Activated naive CD4-positive, alpha-beta T cell treated with anti-CD3 and anti-CD28 coated beads for 36 hours (primary cell): ENCODE measurements around the gene C11orf65. TPM values are rescaled to one million over a fixed set of nuclear protein-coding genes. Genes with fewer than 3 reads are reported as not detected.

ENCODE experiments used
- CTCF ChIA-PET: fragments of 350-600 bp; sonication (Branson Sonifier 250); formaldehyde crosslinking; loops from one replicate; lab custom pipeline; 2021; ENCODE audit warnings: antibody characterized with exemption; lab: Charles Lee
- DNase-seq: peaks from one replicate; pipeline ENCODE4 v3.0.0-alpha.2; 2020
- H3K27ac Mint-ChIP-seq: one replicate; pipeline ENCODE4 v1.8.0; 2021; ENCODE audit warnings: mild to moderate bottlenecking, mixed read lengths
- H3K27me3 Mint-ChIP-seq: one replicate; pipeline ENCODE4 v1.8.0; 2021; ENCODE audit warnings: low read depth, mixed read lengths
- H3K36me3 Mint-ChIP-seq: one replicate; pipeline ENCODE4 v1.8.0; 2021; ENCODE audit warnings: low read depth, mixed read lengths
- H3K4me1 Mint-ChIP-seq: one replicate; pipeline ENCODE4 v1.8.0; 2021; ENCODE audit warnings: low read depth, mixed read lengths
- H3K4me3 Mint-ChIP-seq: one replicate; pipeline ENCODE4 v1.8.0; 2021; ENCODE audit warnings: mild to moderate bottlenecking, moderate library complexity, mixed read lengths
- H3K9me3 Mint-ChIP-seq: one replicate; pipeline ENCODE4 v1.8.0; 2021; ENCODE audit warnings: mixed read lengths
- intact Hi-C: fragments of 100-400 bp; cut with micrococcal nuclease; formaldehyde crosslinking; loops from one replicate; pipeline ENCODE4 v1.15.1; 2023
- total RNA-seq, 2 experiments: library from RNA; stranded (reverse); gene quantifications; one replicate each; pipeline ENCODE4 v1.2.3, GENCODE V29; 2021

Gene C11orf65
- total RNA-seq, 2 experiments from 2014 or later = 2.2 to 3.1 TPM

DNA sequence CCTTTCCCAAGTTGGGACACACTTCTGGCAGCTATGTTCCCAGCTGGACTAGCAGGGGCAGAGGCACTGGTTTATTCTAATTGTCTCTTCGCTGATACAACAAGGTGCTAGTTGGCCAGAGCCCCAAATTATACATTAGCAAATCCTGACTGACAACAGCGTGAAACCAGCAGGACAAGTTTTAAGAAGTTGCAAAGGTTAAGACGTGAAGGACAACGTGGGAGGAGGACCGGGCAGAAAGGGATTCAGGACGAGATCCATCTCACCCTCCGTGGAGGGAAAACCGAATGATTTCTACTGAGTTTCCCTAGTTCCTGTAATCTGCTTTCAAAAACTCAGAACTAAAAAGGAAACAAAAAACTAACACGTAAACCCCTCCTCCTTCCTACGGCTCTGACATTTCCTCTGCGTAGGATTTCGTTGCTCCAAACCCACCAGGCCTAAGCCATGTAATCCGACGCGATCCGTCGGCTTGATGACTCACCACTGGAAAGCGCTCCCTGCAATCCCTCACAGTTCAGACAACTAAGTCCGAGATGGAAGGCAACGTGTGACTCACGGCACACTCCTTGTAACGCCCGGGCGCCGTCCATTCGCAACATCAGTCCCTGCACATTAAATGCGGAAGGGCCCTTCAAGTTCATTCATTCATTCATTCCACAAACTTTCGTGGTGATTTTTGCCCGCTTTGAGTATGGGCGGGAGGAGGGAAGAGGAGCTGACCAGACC is 30.2 kb upstream of the C11orf65 start:
- H3K36me3 Mint-ChIP-seq = no peaks in the 10 kb centered on the region
- CTCF ChIA-PET = interaction anchor here (0.5 kb wide), 1 partner anchor 171 kb away, joined by 5 read pairs; no protein-coding TSS in a partner anchor
- peaks cover 16% of the 10 kb centered on the region for H3K4me1 Mint-ChIP-seq
- peak overlapping the region; percentile 92 for H3K27ac Mint-ChIP-seq
- H3K9me3 Mint-ChIP-seq = no peaks in the 10 kb centered on the region
- peak overlapping the region; percentile 85 for H3K4me3 Mint-ChIP-seq
- H3K27me3 Mint-ChIP-seq = no peaks in the 10 kb centered on the region
- peak; percentile 84 for DNase-seq
- intact Hi-C loops = loop anchor here (1.0 to 10.0 kb wide), 11 partner anchors 30 to 1043 kb away; partner anchors contain the start of genes ACAT1, C11orf65, CWF19L2 and EXPH5

DNA sequence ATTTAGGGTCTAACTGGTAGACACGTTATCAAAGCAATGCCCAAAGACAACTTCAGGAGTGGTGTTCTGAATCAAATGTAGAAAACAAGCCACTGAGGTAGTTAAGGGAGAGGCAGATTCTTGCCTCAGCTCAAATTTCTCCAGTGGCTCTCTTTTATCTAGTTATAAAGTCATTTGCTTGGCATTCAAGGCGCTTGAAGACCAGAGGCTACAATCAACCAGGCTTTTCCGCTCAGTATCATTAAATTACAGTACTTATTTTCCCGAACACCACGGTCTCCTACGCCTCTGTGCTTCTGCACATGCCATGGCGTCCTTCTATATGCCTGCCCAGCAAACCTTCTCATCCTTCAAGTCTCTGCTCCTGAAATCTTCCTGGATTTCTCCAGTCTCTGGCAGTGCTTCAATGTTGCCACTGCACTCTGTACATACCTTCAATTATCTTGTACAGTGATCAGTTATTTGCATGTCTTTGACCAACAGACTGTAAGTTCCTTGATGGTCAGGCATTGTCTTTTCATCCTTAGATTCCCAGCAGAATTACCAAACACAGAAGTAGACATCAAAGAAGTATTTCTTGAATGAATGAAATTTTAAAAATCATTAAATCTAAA is 29.4 kb upstream of the C11orf65 start:
- H3K27ac Mint-ChIP-seq = peak overlapping the region; percentile 92
- no peaks in the 10 kb centered on the region for H3K36me3 Mint-ChIP-seq
- intact Hi-C loops = loop anchor here (1.0 to 10.0 kb wide), 11 partner anchors 29 to 1042 kb away; partner anchors contain the start of genes ACAT1, C11orf65, CWF19L2 and EXPH5
- H3K27me3 Mint-ChIP-seq = no peaks in the 10 kb centered on the region
- no peaks in the 10 kb centered on the region for H3K9me3 Mint-ChIP-seq
- H3K4me3 Mint-ChIP-seq = peak overlapping the region; percentile 85
- no peak for DNase-seq
- peaks cover 16% of the 10 kb centered on the region for H3K4me1 Mint-ChIP-seq
- CTCF ChIA-PET = interaction anchor here (0.6 kb wide), 1 partner anchor 488 kb away, joined by 3 read pairs; the partner anchor contains the start of gene CUL5

DNA sequence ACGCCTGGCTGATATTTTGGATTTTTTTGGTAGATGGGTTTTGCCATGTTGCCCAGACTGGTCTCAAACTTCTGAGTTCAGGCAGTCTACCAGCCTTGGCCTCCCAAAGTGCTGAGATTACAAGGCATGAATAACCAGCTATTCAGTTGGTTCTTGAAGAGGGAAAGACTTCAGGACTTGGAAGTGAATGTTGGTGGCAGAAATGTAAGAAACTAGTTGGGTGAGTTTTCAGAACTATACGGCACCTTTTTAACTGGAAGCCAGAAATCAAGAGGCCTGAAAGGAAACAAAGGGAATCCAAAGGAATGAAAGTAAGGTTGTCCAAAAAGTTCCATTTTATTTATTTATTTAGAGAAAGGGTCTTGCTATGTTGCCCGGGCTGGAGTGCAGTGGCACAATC is 28.0 kb upstream of the C11orf65 start:
- H3K27me3 Mint-ChIP-seq = no peaks in the 10 kb centered on the region
- H3K27ac Mint-ChIP-seq = no peak overlapping the region
- H3K4me3 Mint-ChIP-seq = no peak overlapping the region
- intact Hi-C loops = loop anchor here (5.0 to 10.0 kb wide), 3 partner anchors 481 to 1041 kb away; partner anchors contain the start of gene CWF19L2
- no peaks in the 10 kb centered on the region for H3K9me3 Mint-ChIP-seq
- CTCF ChIA-PET = interaction anchor here (0.7 kb wide), 1 partner anchor 153 kb away, joined by 4 read pairs; no protein-coding TSS in a partner anchor
- peaks cover 16% of the 10 kb centered on the region for H3K4me1 Mint-ChIP-seq
- no peaks in the 10 kb centered on the region for H3K36me3 Mint-ChIP-seq
- no peak for DNase-seq

DNA sequence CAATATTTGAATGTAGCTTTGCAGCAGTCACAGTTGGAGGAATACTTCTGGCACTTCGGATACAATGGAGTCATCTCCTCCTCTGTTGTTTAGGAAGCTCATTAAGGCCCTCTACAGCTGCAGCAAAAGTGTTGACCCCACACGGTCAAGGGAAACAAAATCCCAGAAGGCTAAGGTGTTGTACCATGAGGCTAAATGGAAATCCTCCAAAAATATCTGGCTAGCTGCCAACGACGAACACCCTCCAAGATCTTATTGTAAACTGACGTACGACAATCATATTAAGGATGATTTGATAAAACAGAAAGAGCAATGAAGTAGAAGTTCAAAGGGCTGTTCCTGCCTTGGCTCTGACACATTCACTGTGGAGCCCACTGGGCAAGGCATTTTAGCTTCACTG is 26.9 kb upstream of the C11orf65 start:
- CTCF ChIA-PET = interaction anchor here (0.5 kb wide), 1 partner anchor 393 kb away, joined by 3 read pairs; no protein-coding TSS in a partner anchor
- Mint-ChIP-seq H3K27me3 (no peaks in the 10 kb centered on the region), H3K27ac (no peak overlapping the region), H3K36me3 (no peaks in the 10 kb centered on the region), H3K4me3 (no peak overlapping the region), H3K9me3 (no peaks in the 10 kb centered on the region), H3K4me1 (peaks cover 16% of the 10 kb centered on the region)
- no peak for DNase-seq
- intact Hi-C loops = loop anchor here (10.0 kb wide), 2 partner anchors 479 to 1039 kb away; partner anchors contain the start of gene CWF19L2

DNA sequence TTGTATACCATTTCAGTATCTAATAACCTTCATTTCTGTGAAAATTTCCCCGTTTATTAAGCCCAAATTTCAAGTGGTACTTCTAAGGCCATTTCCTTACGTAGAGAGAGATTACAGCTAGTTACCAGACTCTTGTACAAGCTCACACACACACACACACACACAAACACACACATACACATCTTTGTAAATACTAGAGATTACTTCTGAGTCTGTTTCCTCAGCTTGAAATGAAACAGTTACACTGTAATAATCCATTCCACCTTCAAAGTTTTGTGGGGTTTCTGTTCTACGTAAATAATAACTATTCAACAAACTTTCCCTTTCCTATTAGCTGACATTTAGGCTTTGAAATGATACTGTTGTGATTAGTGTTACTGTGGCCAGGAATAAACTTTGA is 24.6 kb upstream of the C11orf65 start:
- Mint-ChIP-seq H3K36me3 (peaks cover 6% of the 10 kb centered on the region), H3K4me3 (no peak overlapping the region), H3K4me1 (peaks cover 6% of the 10 kb centered on the region), H3K27ac (no peak overlapping the region), H3K27me3 (no peaks in the 10 kb centered on the region), H3K9me3 (no peaks in the 10 kb centered on the region)
- DNase-seq = no peak
- CTCF ChIA-PET = no interaction called here
- intact Hi-C loops = loop anchor here (10.0 kb wide), 2 partner anchors 477 to 1037 kb away; partner anchors contain the start of gene CWF19L2

DNA sequence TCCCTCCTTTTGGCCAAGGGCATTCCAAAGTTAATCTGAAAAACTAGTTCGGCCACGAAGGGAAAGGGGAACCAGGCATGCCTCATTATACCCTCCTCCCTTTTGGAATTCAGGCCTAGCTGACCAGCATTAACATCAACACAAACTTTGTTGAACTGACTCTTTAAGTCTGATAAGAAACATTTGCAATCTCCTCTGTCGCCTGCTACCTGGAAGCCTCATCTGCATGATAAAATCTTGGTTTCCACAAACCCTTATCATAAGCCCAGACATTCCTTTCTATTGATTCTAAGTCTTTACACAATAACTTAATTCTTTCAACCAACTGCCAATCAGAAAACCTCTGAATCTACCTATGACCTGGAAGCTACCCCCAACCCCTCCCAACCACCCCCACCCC is 19.5 kb upstream of the C11orf65 start:
- DNase-seq = no peak
- CTCF ChIA-PET = no interaction called here
- H3K27me3 Mint-ChIP-seq = no peaks in the 10 kb centered on the region
- peaks cover 23% of the 10 kb centered on the region for H3K36me3 Mint-ChIP-seq
- H3K27ac Mint-ChIP-seq = no peak overlapping the region
- no peaks in the 10 kb centered on the region for H3K9me3 Mint-ChIP-seq
- intact Hi-C loops = no loop called here
- H3K4me3 Mint-ChIP-seq = no peak overlapping the region
- no peaks in the 10 kb centered on the region for H3K4me1 Mint-ChIP-seq

DNA sequence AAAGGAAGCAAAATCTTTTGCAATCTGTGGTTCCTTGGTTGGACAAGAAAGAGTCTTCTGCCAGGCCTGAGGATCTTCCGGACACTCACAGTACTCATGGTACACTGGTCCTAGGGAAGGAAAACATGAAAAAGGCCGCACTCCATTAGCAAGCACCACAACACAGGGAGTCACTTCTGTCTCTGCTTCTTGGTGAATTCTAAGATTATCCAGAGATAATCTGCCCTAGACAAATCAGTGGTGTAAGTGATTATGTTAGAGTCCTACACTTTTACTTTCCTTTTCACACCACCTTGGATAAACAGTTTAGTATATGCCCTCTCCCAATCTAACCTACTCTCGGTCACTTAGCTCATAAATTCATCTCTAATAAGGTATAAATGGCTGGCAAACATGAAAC is 19.0 kb upstream of the C11orf65 start:
- Mint-ChIP-seq H3K36me3 (peaks cover 27% of the 10 kb centered on the region), H3K27me3 (no peaks in the 10 kb centered on the region), H3K4me3 (no peak overlapping the region), H3K4me1 (no peaks in the 10 kb centered on the region), H3K9me3 (no peaks in the 10 kb centered on the region), H3K27ac (no peak overlapping the region)
- intact Hi-C loops = no loop called here
- CTCF ChIA-PET = no interaction called here
- DNase-seq = no peak

DNA sequence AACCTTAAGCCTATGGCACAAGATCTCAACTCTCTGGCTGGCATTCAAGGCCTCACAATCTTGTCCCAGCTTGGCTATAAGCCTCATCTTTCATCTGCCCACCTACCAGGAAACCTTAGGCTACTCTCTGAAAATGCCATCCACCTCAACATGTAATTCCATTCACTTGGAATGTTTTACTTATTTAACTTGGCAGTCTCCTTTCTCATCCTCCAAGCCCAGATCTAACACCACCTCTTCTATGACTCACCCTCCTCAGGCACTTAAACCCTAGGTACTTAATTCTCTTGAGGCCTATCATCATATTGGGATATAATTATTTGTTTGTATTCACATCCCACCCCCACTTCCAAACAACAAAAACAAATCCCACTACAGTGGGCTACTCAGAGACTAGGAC is 15.8 kb upstream of the C11orf65 start:
- intact Hi-C loops = no loop called here
- Mint-ChIP-seq H3K4me3 (no peak overlapping the region), H3K27me3 (no peaks in the 10 kb centered on the region), H3K4me1 (no peaks in the 10 kb centered on the region), H3K36me3 (peaks cover 28% of the 10 kb centered on the region), H3K9me3 (no peaks in the 10 kb centered on the region), H3K27ac (no peak overlapping the region)
- CTCF ChIA-PET = no interaction called here
- DNase-seq = no peak

DNA sequence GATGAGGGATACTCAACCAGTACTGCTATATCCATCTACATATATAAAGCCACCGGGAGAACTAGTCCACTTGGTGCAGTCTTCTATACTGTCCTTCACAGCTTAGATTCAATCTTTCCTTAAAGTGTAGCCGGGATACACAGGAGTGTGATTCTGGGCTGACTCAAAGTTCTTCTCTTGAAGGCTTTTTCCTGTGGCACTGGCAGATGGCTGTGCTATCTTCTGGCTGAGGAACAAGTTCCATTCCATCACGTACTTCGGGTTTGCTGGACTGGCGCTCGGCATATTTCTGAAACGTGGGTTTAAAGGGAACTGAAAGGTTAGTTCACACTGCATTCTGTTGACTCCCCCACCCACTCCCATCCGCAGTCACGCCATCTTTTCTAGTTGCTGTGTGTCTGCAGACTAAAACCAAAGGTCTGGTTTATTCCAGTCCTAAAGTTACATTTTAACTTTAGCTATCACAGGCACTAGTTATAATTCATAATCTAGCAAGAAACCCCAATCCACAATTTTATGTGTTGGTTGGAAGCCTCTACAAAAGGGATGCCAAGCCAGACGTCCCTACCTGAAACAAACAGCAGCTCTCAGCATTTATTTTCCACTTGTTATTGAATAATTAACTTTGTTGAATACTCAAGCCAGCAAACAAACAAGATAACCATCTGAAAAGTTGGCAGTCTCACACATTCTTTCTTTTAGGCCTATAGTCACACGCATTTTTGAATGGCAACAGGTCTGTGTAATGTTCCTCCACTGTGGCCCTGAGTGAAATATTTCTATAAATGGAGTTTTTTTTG is 7.5 kb upstream of the C11orf65 start:
- H3K27me3 Mint-ChIP-seq = no peaks in the 10 kb centered on the region
- no peaks in the 10 kb centered on the region for H3K9me3 Mint-ChIP-seq
- no peak overlapping the region for H3K4me3 Mint-ChIP-seq
- H3K27ac Mint-ChIP-seq = no peak overlapping the region
- CTCF ChIA-PET = no interaction called here
- H3K4me1 Mint-ChIP-seq = no peaks in the 10 kb centered on the region
- no peak for DNase-seq
- intact Hi-C loops = no loop called here
- H3K36me3 Mint-ChIP-seq = peaks cover 3% of the 10 kb centered on the region

DNA sequence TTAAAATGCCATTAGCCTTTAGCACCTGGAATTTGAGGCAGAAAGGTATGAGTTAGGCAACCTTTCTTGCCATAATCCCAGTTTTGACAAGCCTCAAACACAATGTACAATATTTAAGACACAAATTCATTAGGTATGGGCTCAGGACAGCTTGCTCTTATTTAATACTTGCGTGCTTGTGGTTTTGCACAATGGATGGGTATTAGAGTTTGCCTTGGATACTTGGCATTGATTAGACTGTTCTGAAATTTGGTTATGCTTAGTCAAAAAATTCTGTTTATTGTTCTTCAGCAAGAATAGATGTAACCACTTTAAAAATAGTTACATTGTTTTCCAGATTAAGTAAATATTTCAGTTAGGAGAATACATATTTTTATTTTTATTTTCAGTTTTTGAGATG is 5.4 kb upstream of the C11orf65 start:
- DNase-seq = no peak
- CTCF ChIA-PET = no interaction called here
- H3K27me3 Mint-ChIP-seq = no peaks in the 10 kb centered on the region
- H3K36me3 Mint-ChIP-seq = no peaks in the 10 kb centered on the region
- peaks cover 3% of the 10 kb centered on the region for H3K4me1 Mint-ChIP-seq
- H3K4me3 Mint-ChIP-seq = no peak overlapping the region
- intact Hi-C loops = loop anchor here (2.0 kb wide), 1 partner anchor 174 kb away; no protein-coding TSS in a partner anchor
- H3K27ac Mint-ChIP-seq = no peak overlapping the region
- H3K9me3 Mint-ChIP-seq = no peaks in the 10 kb centered on the region

DNA sequence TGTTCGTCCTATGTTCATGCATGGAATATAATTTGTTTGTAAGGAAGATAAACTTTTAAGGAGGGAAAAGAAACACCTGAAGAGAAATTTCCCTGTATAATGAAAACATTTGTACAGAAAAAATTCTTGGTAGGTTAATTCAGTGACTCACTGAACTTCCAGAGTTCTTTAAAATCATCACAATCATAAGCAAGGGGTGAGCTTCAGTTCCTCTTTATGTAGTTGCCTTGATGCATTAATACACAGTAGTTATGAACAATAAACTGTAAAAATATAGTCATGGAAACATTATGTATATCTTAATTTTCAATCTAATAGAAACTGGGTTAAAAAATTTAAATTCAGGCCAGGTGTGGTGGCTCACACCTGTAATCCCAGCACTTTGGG is 1.1 kb upstream of the C11orf65 start:
- H3K9me3 Mint-ChIP-seq = no peaks in the 10 kb centered on the region
- peak overlapping the region; percentile 18 for H3K27ac Mint-ChIP-seq
- no peaks in the 10 kb centered on the region for H3K36me3 Mint-ChIP-seq
- H3K27me3 Mint-ChIP-seq = no peaks in the 10 kb centered on the region
- intact Hi-C loops = loop anchor here (5.0 to 10.0 kb wide), 3 partner anchors 541 to 1014 kb away; partner anchors contain the start of genes ALKBH8, CWF19L2 and RAB39A
- CTCF ChIA-PET = interaction anchor here (0.6 kb wide), 2 partner anchors 73 to 1870 kb away, joined by 3 read pairs; no protein-coding TSS in a partner anchor
- peak overlapping the region; percentile 27 for H3K4me3 Mint-ChIP-seq
- peaks cover 8% of the 10 kb centered on the region for H3K4me1 Mint-ChIP-seq
- DNase-seq = no peak

DNA sequence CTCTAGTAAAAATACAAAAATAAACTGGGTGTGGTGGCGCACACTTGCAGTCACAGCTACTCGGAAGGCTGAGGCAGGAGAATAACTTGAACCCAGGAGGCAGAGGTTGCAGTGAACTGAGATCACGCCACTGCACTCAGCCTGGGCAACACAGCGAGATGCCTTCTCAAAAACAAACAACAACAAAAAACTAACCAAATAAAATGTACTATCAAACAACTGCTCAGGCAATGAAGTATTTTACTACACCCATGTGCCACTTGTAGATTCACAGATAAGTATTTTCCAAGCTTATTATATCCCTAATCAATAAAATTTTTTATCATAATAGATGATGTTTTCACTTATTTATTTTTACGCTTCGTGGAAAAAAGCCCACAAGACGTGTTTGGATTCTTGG is 924 bp downstream of the C11orf65 start:
- Mint-ChIP-seq H3K4me3 (peak overlapping the region; percentile 94), H3K27ac (peak overlapping the region; percentile 96), H3K27me3 (no peaks in the 10 kb centered on the region), H3K4me1 (peaks cover 8% of the 10 kb centered on the region), H3K9me3 (no peaks in the 10 kb centered on the region), H3K36me3 (no peaks in the 10 kb centered on the region)
- CTCF ChIA-PET = no interaction called here
- DNase-seq = no peak
- intact Hi-C loops = loop anchor here (2.0 to 10.0 kb wide), 5 partner anchors 126 to 1012 kb away; partner anchors contain the start of genes ALKBH8, CWF19L2 and RAB39A
